OCI-LY1 (cell line): ENCODE results near the gene COA6.

Experiments used
- EZH2 ChIP-seq: fragments of 200-600 bp; sonication (generic), shearing (Covaris generic); IDR thresholded peaks from 2 replicates; pipeline ENCODE4 v1.8.0; 2017; ENCODE audit warnings: borderline replicate concordance, mixed run types, mild to moderate bottlenecking, antibody characterized with exemption, low read length, moderate library complexity, mixed read lengths
- TF ChIP-seq, protein P1 (sequence below): fragments of 200-600 bp; sonication (generic), shearing (Covaris generic); IDR thresholded peaks from 2 replicates; pipeline ENCODE4 v1.5.1; 2017; ENCODE audit warnings: mild to moderate bottlenecking, antibody characterized with exemption, low read length, moderate library complexity, mixed read lengths

DNA sequence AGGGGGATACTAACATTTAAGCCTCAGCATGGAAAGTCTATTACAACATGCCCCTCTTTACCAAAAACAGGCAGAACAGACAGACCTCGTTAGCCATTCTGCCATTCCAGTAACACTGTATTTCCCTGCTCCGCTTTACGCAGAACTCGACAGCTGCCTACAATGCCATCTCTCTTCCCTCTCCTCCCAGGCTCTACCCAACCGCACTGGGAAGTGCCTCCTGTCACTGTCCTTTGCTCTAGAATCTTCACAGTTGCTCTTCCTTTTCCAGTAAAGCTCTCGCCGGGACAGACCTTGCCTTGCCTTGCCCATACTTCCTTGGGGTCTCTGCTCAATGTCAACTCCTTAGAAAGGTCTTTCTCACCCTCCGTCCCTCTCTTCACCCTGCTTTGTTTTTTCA lies 22.8 kb downstream of the COA6 start:
- TF ChIP-seq, protein P1, sequence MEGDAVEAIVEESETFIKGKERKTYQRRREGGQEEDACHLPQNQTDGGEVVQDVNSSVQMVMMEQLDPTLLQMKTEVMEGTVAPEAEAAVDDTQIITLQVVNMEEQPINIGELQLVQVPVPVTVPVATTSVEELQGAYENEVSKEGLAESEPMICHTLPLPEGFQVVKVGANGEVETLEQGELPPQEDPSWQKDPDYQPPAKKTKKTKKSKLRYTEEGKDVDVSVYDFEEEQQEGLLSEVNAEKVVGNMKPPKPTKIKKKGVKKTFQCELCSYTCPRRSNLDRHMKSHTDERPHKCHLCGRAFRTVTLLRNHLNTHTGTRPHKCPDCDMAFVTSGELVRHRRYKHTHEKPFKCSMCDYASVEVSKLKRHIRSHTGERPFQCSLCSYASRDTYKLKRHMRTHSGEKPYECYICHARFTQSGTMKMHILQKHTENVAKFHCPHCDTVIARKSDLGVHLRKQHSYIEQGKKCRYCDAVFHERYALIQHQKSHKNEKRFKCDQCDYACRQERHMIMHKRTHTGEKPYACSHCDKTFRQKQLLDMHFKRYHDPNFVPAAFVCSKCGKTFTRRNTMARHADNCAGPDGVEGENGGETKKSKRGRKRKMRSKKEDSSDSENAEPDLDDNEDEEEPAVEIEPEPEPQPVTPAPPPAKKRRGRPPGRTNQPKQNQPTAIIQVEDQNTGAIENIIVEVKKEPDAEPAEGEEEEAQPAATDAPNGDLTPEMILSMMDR = no peak
- TF ChIP-seq EZH2 = no peak
